Medulla oblongata (tissue), 1 donor: ENCODE measurements around the gene HMMR.
A peak's percentile ranks its signal among the peaks of the same experiment; 100 is the strongest.

Experiments
- DNase-seq: peaks from one replicate; pipeline ENCODE4 v3.0.0-alpha.2; 2015; ENCODE audit errors: extremely low spot score

HMMR gene

GRCh38 chr5:163458778-163459385, 1.6 kb upstream of the HMMR start:
- peak; percentile 24 for DNase-seq

GRCh38 chr5:163459462-163459818, 992 bp upstream of the HMMR start:
- no peak for DNase-seq

- DNase-seq = peak; percentile 99
These were observed 442 bp upstream of the HMMR start, which contains the start of gene NUDCD2 for GRCh38 chr5:163459819-163460561. Gene NUDCD2, minus strand, starts transcription at chr5:163460102. Its CDS starts 52 bp downstream, at chr5:163460050.

GRCh38 chr5:163463063-163463435, 2.6 kb downstream of the HMMR start:
- DNase-seq = no peak

GRCh38 chr5:163467682-163468081, 7.2 kb downstream of the HMMR start:
- no peak for DNase-seq

GRCh38 chr5:163473635-163474243, 13.3 kb downstream of the HMMR start:
- peak; percentile 11 for DNase-seq

GRCh38 chr5:163475411-163475810, 15.0 kb downstream of the HMMR start:
- DNase-seq = no peak

- no peak for DNase-seq
These were observed 17.9 kb downstream of the HMMR start for GRCh38 chr5:163478126-163478981.

GRCh38 chr5:163478982-163479271, 18.5 kb downstream of the HMMR start:
- DNase-seq = no peak

- no peak for DNase-seq
These were observed 28.8 kb downstream of the HMMR start for GRCh38 chr5:163489055-163489744.

GRCh38 chr5:163489745-163490075, 29.3 kb downstream of the HMMR start:
- DNase-seq = no peak

GRCh38 chr5:163496286-163496685, 35.9 kb downstream of the HMMR start:
- no peak for DNase-seq

GRCh38 chr5:163497315-163497714, 36.9 kb downstream of the HMMR start:
- DNase-seq = no peak

GRCh38 chr5:163498886-163499285, 38.5 kb downstream of the HMMR start:
- DNase-seq = no peak

- DNase-seq = no peak
These were observed 42.1 kb downstream of the HMMR start for GRCh38 chr5:163502521-163502920.

GRCh38 chr5:163503106-163504078, 43.0 kb downstream of the HMMR start:
- DNase-seq = peak; percentile 82

- DNase-seq = peak; percentile 80
These were observed 43.9 kb downstream of the HMMR start for GRCh38 chr5:163504079-163504931.

GRCh38 chr5:163505049-163505367, 44.6 kb downstream of the HMMR start:
- DNase-seq = no peak

GRCh38 chr5:163505368-163506094, 45.1 kb downstream of the HMMR start, which contains the start of gene MAT2B:
Gene MAT2B, plus strand, starts transcription at chr5:163505619. Its CDS starts 68 bp downstream, at chr5:163505687.
- peak; percentile 97 for DNase-seq
